ENCODE measurements around the gene LRBA. TPM values are rescaled to one million over a fixed set of nuclear protein-coding genes. Genes with fewer than 3 reads are reported as not detected.

Gene LRBA
- total and polyA plus RNA-seq, 2 donors (not counting 3 experiments of a cell fraction or from before 2014, with no cell fraction given): 18.0 to 35.1 TPM

GRCh38 chr4:150822407-150822806, 192.7 kb downstream of the LRBA start:
- no peaks in the 10 kb centered on the region for H3K4me1 ChIP-seq (ENCODE audit: control insufficient read depth, extremely low read depth, insufficient read depth, low read length)
- ChIA-PET POLR2A (no interaction called here), CTCF (no interaction called here)
- intact Hi-C loops (cut with micrococcal nuclease) (no loop called here), dilution Hi-C loops (cut with MboI; ENCODE audit: extremely low pct_ligation_motif_present, low sequenced_read_pairs) (no loop called here)
- no peak overlapping the region for H3K4me2 ChIP-seq (ENCODE audit: insufficient read depth, low read length)
- H4K20me1 ChIP-seq (replicated peaks; ENCODE audit: control insufficient read depth, extremely low read depth, insufficient read depth, low read length): no peaks in the 10 kb centered on the region
- DNase-seq (ENCODE audit: low read depth, low spot score): no peak
- no peak overlapping the region for H2AFZ ChIP-seq (ENCODE audit: low read depth, low read length)
- no peak overlapping the region for H3K9ac ChIP-seq (replicated peaks; ENCODE audit: extremely low read depth, insufficient read depth, low read length)
- no peaks in the 10 kb centered on the region for H3K27me3 ChIP-seq (ENCODE audit: control insufficient read depth in 2 of 2, insufficient read depth in 2 of 2, low read length in 2 of 2)
- no peaks in the 10 kb centered on the region for H3K36me3 ChIP-seq (ENCODE audit: control insufficient read depth in 2 of 2, extremely low read depth in 1 of 2, insufficient read depth in 2 of 2, low read length in 2 of 2)
- no peak for TF ChIP-seq EZH2 (IDR thresholded peaks at IDR 0.05; ENCODE audit: borderline replicate concordance, low read depth, low read length, severe bottlenecking)
- no peak for TF ChIP-seq GATA2 (IDR thresholded peaks at IDR 0.05; ENCODE audit: insufficient read depth, insufficient read length, low read depth, low read length)
- TF ChIP-seq POLR2A (IDR thresholded peaks at IDR 0.05; ENCODE audit: low read depth, low read length): no peak
- no peak for TF ChIP-seq POLR2AphosphoS5 (IDR thresholded peaks at IDR 0.05; ENCODE audit: insufficient read depth, low read depth, low read length)
- TF ChIP-seq, protein P1, sequence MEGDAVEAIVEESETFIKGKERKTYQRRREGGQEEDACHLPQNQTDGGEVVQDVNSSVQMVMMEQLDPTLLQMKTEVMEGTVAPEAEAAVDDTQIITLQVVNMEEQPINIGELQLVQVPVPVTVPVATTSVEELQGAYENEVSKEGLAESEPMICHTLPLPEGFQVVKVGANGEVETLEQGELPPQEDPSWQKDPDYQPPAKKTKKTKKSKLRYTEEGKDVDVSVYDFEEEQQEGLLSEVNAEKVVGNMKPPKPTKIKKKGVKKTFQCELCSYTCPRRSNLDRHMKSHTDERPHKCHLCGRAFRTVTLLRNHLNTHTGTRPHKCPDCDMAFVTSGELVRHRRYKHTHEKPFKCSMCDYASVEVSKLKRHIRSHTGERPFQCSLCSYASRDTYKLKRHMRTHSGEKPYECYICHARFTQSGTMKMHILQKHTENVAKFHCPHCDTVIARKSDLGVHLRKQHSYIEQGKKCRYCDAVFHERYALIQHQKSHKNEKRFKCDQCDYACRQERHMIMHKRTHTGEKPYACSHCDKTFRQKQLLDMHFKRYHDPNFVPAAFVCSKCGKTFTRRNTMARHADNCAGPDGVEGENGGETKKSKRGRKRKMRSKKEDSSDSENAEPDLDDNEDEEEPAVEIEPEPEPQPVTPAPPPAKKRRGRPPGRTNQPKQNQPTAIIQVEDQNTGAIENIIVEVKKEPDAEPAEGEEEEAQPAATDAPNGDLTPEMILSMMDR (IDR thresholded peaks at IDR 0.05; ENCODE audit: extremely low read depth in 1 of 2, insufficient read depth in 1 of 2, low read depth in 1 of 2, low read length in 2 of 2): no peak
- TF ChIP-seq, protein P2, sequence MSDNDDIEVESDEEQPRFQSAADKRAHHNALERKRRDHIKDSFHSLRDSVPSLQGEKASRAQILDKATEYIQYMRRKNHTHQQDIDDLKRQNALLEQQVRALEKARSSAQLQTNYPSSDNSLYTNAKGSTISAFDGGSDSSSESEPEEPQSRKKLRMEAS (IDR thresholded peaks at IDR 0.05; ENCODE audit: insufficient read depth, insufficient read length): no peak
- BruUV-seq (replicated peaks): no TSS peak
- H3K27ac ChIP-seq (ENCODE audit: insufficient read depth, low read depth, low read length): no peak overlapping the region
- no peaks in the 10 kb centered on the region for H3K9me3 ChIP-seq (replicated peaks; ENCODE audit: control insufficient read depth, insufficient read depth, low read length)
- no peak overlapping the region for H3K4me3 ChIP-seq (replicated peaks in 1 of 3; ENCODE audit: insufficient read depth in 1 of 3, low read depth in 1 of 3, low read length in 3 of 3)
- H3K79me2 ChIP-seq (ENCODE audit: control insufficient read depth, insufficient read depth, low read length): no peaks in the 10 kb centered on the region
- FAIRE-seq: no peak
- no peaks in the 10 kb centered on the region for H3K9me1 ChIP-seq (replicated peaks; ENCODE audit: control insufficient read depth, extremely low read depth, insufficient read depth, low read length)

DNA sequence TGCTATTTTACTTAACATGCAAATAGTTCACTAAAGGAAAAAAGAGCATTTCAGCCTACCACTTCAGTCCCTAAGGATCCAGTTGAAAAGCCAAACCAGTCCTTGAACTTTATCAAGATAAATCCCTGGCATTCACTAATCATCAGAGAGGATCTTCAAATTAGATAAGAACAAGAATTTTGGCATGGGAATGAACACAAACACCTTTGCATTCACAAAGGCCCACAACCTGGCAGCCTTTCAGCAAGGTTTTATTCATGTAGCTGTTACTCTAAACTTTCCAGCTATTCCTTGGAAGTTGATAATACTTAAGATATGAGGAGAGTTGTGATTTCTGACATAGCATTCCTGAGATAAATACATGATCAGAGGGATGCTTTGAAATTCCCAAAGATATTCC, 193.4 kb downstream of the LRBA start:
- H3K9me3 ChIP-seq (replicated peaks; ENCODE audit: control insufficient read depth, insufficient read depth, low read length): no peaks in the 10 kb centered on the region
- CTCF ChIA-PET: no interaction called here
- FAIRE-seq (no peak), DNase-seq (ENCODE audit: low read depth, low spot score) (peak; percentile 19)
- no peak overlapping the region for H3K4me3 ChIP-seq (replicated peaks in 1 of 3; ENCODE audit: insufficient read depth in 1 of 3, low read depth in 1 of 3, low read length in 3 of 3)
- no peaks in the 10 kb centered on the region for H3K4me1 ChIP-seq (ENCODE audit: control insufficient read depth, extremely low read depth, insufficient read depth, low read length)
- no peaks in the 10 kb centered on the region for H3K79me2 ChIP-seq (ENCODE audit: control insufficient read depth, insufficient read depth, low read length)
- intact Hi-C loops (cut with micrococcal nuclease) (no loop called here), dilution Hi-C loops (cut with MboI; ENCODE audit: extremely low pct_ligation_motif_present, low sequenced_read_pairs) (no loop called here)
- H3K27me3 ChIP-seq (ENCODE audit: control insufficient read depth in 2 of 2, insufficient read depth in 2 of 2, low read length in 2 of 2): no peaks in the 10 kb centered on the region
- H2AFZ ChIP-seq (ENCODE audit: low read depth, low read length): no peak overlapping the region
- no peak overlapping the region for H3K27ac ChIP-seq (ENCODE audit: insufficient read depth, low read depth, low read length)
- H3K4me2 ChIP-seq (ENCODE audit: insufficient read depth, low read length): no peak overlapping the region
- BruUV-seq (replicated peaks): no TSS peak
- TF ChIP-seq EZH2 (IDR thresholded peaks at IDR 0.05; ENCODE audit: borderline replicate concordance, low read depth, low read length, severe bottlenecking): no peak
- TF ChIP-seq, protein P1 (IDR thresholded peaks at IDR 0.05; ENCODE audit: extremely low read depth in 1 of 2, insufficient read depth in 1 of 2, low read depth in 1 of 2, low read length in 2 of 2): no peak
- TF ChIP-seq, protein P2 (IDR thresholded peaks at IDR 0.05; ENCODE audit: insufficient read depth, insufficient read length): no peak
- no peak for TF ChIP-seq JUN (IDR thresholded peaks at IDR 0.05; ENCODE audit: borderline replicate concordance, insufficient read depth, insufficient read length, low read depth)
- TF ChIP-seq MYC (IDR thresholded peaks at IDR 0.05; ENCODE audit: low read depth, low read length): no peak
- no peak for TF ChIP-seq POLR2A (IDR thresholded peaks at IDR 0.05; ENCODE audit: low read depth, low read length)
- no peak for TF ChIP-seq GATA2 (IDR thresholded peaks at IDR 0.05; ENCODE audit: insufficient read depth, insufficient read length, low read depth, low read length)
- TF ChIP-seq FOS (IDR thresholded peaks at IDR 0.05; ENCODE audit: borderline replicate concordance, insufficient read depth, low read length): no peak
- TF ChIP-seq POLR2AphosphoS5 (IDR thresholded peaks at IDR 0.05; ENCODE audit: insufficient read depth, low read depth, low read length): no peak
- H3K9ac ChIP-seq (replicated peaks; ENCODE audit: extremely low read depth, insufficient read depth, low read length): no peak overlapping the region
- no peaks in the 10 kb centered on the region for H3K9me1 ChIP-seq (replicated peaks; ENCODE audit: control insufficient read depth, extremely low read depth, insufficient read depth, low read length)
- POLR2A ChIA-PET: no interaction called here
- H4K20me1 ChIP-seq (replicated peaks; ENCODE audit: control insufficient read depth, extremely low read depth, insufficient read depth, low read length): no peaks in the 10 kb centered on the region
- H3K36me3 ChIP-seq (ENCODE audit: control insufficient read depth in 2 of 2, extremely low read depth in 1 of 2, insufficient read depth in 2 of 2, low read length in 2 of 2): no peaks in the 10 kb centered on the region
